ENCODE results near the gene BFSP2. TPM values are rescaled to one million over a fixed set of nuclear protein-coding genes. Genes with fewer than 3 reads are reported as not detected.

The BFSP2 gene
- total RNA-seq, 2 experiments from 2014 or later, result 0.21 TPM; not detected in 1

DNA sequence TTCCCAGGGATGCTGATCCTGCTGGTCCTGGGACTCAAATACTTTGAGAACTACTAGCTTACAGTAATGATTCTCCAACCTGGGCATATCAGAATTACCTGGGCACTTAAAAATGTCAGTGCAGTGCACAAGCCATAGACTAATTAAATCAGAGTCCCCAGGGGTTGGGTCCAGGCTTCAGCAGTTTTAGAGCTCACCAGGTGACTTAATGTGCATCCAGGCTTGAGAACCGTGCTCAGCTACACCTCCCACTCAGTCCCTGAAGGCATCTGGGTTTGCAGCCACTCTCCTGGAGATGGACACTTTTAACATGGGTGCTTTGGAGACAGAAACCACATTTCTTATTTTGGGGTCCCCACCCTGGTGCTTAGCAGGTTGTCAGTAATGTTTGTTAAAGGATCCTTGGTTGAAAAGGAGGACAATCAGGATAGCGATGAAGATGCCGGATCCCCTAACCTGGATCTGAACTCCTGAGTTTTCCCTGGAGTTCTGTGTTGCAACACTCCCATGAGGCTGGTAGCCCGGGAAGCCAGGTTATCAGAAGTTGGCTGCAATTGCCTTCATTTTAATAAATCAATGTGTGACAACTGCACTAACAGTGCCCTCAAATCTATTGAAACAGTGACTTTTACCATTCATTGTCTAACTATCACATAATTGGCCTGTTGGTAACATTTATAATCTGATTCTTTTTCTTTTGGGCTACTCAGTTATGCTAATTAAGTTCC is 48.1 kb downstream of the BFSP2 start:
- no peaks in the 10 kb centered on the region for H3K36me3 Mint-ChIP-seq (ENCODE audit: low read depth)
- peak overlapping the region; percentile 69 for H3K27ac Mint-ChIP-seq
- no peaks in the 10 kb centered on the region for H3K9me3 Mint-ChIP-seq (ENCODE audit: low read depth)
- ChIA-PET POLR2A (interaction anchor here (0.9 to 2.4 kb wide), 5 partner anchors 21 to 127 kb away, joined by 3 to 8 read pairs (median 4); partner anchors contain the start of gene CDV3), CTCF (interaction anchor here (0.6 to 1.3 kb wide), 4 partner anchors 29 to 58 kb away, joined by 3 to 4 read pairs (median 4); no protein-coding TSS in a partner anchor)
- no peak for DNase-seq
- peaks cover 45% of the 10 kb centered on the region for H3K4me1 Mint-ChIP-seq
- intact Hi-C loops (cut with DNase I, micrococcal nuclease), result loop anchor here (1.0 to 10.0 kb wide), 5 partner anchors 27 to 357 kb away; partner anchors contain the start of genes CDV3 (in 1 of the 2) and SRPRB (in 1 of the 2)
- ATAC-seq, result no peak
- no peaks in the 10 kb centered on the region for H3K27me3 Mint-ChIP-seq
- no peak overlapping the region for H3K4me3 Mint-ChIP-seq

DNA sequence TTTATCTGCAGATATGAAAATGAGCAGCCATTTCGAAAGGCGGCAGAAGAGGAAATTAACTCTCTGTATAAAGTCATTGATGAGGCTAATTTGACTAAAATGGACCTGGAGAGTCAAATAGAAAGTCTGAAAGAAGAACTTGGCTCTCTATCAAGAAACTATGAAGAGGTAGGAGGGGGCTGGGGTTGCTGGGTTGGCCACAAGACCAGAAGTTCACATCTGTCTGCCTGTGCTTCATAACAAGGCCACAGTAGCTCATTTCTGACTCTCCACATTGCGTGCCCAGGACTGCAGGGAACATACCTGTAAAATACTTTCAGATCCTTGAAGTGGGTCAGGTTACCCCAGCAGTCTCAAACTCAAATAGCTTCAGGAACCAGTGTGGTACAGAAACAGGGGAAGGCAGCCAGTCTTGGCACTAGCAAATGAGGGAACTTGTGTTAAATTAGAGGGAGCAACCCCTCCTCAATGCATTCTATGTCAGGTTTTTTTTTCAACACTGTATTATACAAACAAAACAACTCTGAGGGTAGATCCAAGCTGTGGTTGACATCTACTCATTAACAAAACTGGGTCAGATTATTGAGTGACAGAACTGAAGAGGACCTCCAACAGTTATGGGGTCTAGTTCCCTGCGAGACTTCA is 48.7 kb downstream of the BFSP2 start:
- intact Hi-C loops (cut with DNase I, micrococcal nuclease), result loop anchor here (1.0 to 10.0 kb wide), 5 partner anchors 27 to 356 kb away; partner anchors contain the start of genes CDV3 (in 1 of the 2) and SRPRB (in 1 of the 2)
- H3K4me1 Mint-ChIP-seq, result peaks cover 38% of the 10 kb centered on the region
- H3K36me3 Mint-ChIP-seq (ENCODE audit: low read depth), result no peaks in the 10 kb centered on the region
- H3K27ac Mint-ChIP-seq, result peak overlapping the region; percentile 69
- no peak overlapping the region for H3K4me3 Mint-ChIP-seq
- H3K9me3 Mint-ChIP-seq (ENCODE audit: low read depth), result no peaks in the 10 kb centered on the region
- ATAC-seq, result peak; percentile 93
- DNase-seq, result peak; percentile 77
- CTCF ChIA-PET, result interaction anchor here (0.5 to 1.3 kb wide), 8 partner anchors 8 to 733 kb away, joined by 3 to 4 read pairs (median 3); no protein-coding TSS in a partner anchor
- POLR2A ChIA-PET, result interaction anchor here (0.6 to 2.4 kb wide), 6 partner anchors 20 to 130 kb away, joined by 3 to 8 read pairs (median 4); partner anchors contain the start of gene CDV3
- H3K27me3 Mint-ChIP-seq, result no peaks in the 10 kb centered on the region

DNA sequence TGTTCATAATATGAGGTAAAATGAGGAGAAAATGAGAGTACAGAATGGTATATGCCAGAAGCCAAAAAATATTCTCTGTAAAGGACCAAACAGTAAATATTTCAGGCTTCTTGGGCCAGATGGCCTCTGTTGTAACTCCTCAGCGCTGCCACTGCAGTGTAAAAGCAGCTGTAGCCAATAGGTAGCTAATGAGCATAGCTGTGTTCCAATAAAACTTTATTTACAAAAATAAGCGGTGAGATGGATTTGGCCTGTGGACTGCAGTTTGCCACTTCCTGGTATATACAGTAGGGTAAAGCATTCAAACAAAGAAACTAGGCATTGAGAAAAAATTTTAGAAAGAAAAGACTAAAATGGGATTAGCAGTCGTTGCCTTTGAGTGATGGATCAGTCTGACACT is 51.5 kb downstream of the BFSP2 start:
- ChIA-PET POLR2A (interaction anchor here (0.8 kb wide), 1 partner anchor 122 kb away, joined by 3 read pairs; the partner anchor contains the start of gene CDV3), CTCF (interaction anchor here (1.1 to 1.2 kb wide), 2 partner anchors 27 to 37 kb away, joined by 3 read pairs; no protein-coding TSS in a partner anchor)
- Mint-ChIP-seq H3K4me1 (peaks cover 24% of the 10 kb centered on the region), H3K4me3 (no peak overlapping the region), H3K36me3 (ENCODE audit: low read depth) (no peaks in the 10 kb centered on the region), H3K27ac (no peak overlapping the region), H3K27me3 (no peaks in the 10 kb centered on the region), H3K9me3 (ENCODE audit: low read depth) (no peaks in the 10 kb centered on the region)
- ATAC-seq, result no peak
- intact Hi-C loops (cut with DNase I, micrococcal nuclease), result no loop called here
- no peak for DNase-seq

DNA sequence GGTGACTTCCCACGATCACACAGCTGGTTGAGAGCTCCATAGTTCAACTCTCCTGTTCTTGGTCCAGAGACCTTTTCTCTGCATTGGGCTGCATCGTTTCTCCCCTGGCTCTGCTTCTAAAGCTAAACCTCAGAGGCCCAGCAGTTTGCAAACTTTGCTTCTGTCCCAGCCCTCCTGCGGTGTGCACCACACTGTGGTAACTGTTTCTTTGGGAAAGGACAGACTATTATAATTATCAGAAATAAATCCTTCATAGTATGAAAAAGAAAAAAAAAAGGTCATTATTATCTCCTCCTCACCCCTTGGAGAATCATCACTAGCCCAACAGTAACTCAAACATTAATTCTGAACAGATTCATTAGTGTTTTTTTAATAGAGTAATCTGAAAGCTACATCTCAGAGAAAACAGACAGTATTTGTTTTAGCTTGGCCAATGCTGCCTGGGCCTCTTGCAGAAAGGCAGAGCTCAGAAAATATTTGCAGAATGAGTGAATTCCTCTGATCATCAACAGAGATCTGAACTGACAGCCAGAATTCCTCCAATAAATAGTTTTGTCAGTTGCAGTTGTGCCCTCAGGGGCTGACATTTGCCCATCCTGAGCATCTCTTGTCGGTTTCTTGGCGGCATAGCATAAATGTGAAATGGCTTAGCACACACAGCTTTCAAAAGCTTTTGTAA is 52.9 kb downstream of the BFSP2 start:
- CTCF ChIA-PET, result interaction anchor here (0.7 to 1.4 kb wide), 4 partner anchors 34 to 126 kb away, joined by 3 to 4 read pairs (median 3); no protein-coding TSS in a partner anchor
- no peak for DNase-seq
- Mint-ChIP-seq H3K4me3 (no peak overlapping the region), H3K9me3 (ENCODE audit: low read depth) (no peaks in the 10 kb centered on the region), H3K36me3 (ENCODE audit: low read depth) (no peaks in the 10 kb centered on the region), H3K27ac (no peak overlapping the region), H3K27me3 (no peaks in the 10 kb centered on the region), H3K4me1 (peaks cover 23% of the 10 kb centered on the region)
- no peak for ATAC-seq
- intact Hi-C loops (cut with DNase I, micrococcal nuclease), result no loop called here
- POLR2A ChIA-PET, result interaction anchor here (0.6 kb wide), 2 partner anchors 22 to 124 kb away, joined by 3 read pairs; no protein-coding TSS in a partner anchor

- Mint-ChIP-seq H3K9me3 (ENCODE audit: low read depth) (no peaks in the 10 kb centered on the region), H3K36me3 (ENCODE audit: low read depth) (no peaks in the 10 kb centered on the region), H3K4me1 (peaks cover 17% of the 10 kb centered on the region), H3K27me3 (no peaks in the 10 kb centered on the region), H3K27ac (no peak overlapping the region), H3K4me3 (no peak overlapping the region)
- no peak for DNase-seq
- ChIA-PET POLR2A (no interaction called here), CTCF (interaction anchor here (0.7 to 1.4 kb wide), 5 partner anchors 8 to 727 kb away, joined by 3 to 4 read pairs (median 3); no protein-coding TSS in a partner anchor)
- ATAC-seq, result no peak
- intact Hi-C loops (cut with DNase I, micrococcal nuclease), result no loop called here
These were observed 53.5 kb downstream of the BFSP2 start for GRCh38 chr3:133453383-133453782.

DNA sequence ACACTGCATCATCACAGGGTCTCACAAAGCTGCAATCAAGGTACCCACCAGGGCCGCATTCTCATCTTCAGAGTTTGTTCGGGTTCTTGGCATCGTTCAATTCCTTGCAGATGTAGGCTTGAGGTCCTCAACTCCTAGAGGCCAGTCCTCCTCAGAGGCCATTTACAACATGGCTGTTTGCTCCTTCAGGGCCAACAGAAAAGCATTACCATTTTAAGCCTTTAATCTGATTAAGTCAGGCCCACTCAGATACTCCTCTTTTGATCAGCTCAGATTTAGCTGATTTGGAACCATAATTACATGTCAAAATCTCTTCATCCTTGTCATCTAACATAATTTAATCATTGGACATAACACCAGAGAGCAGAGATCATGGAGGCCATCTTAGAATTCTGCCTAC is 55.4 kb downstream of the BFSP2 start:
- ChIA-PET POLR2A (no interaction called here), CTCF (interaction anchor here (0.9 kb wide), 1 partner anchor 36 kb away, joined by 3 read pairs; no protein-coding TSS in a partner anchor)
- no peaks in the 10 kb centered on the region for H3K36me3 Mint-ChIP-seq (ENCODE audit: low read depth)
- H3K4me3 Mint-ChIP-seq, result no peak overlapping the region
- ATAC-seq, result no peak
- peaks cover under 1% of the 10 kb centered on the region for H3K4me1 Mint-ChIP-seq
- no peak for DNase-seq
- intact Hi-C loops (cut with DNase I, micrococcal nuclease), result no loop called here
- no peaks in the 10 kb centered on the region for H3K9me3 Mint-ChIP-seq (ENCODE audit: low read depth)
- H3K27ac Mint-ChIP-seq, result no peak overlapping the region
- no peaks in the 10 kb centered on the region for H3K27me3 Mint-ChIP-seq

DNA sequence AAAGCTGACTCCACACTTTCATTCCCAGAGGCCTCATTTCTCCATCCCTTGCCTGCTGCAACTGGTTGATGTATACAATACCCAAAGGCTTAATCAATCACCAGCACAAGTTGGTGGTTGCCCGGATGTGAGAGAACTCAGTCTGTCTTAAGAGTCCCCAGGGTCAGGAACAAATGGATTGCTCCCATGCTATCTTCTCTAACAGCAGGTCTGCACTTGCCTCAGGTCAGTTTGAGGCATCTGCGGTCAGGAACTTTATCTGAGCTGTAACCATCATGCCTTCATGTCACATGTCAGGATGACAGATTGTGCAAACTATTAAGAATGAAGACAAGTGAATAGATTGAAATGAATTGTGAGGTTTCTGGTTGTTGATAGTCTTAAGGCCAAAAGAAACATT is 56.1 kb downstream of the BFSP2 start:
- Mint-ChIP-seq H3K27ac (no peak overlapping the region), H3K27me3 (no peaks in the 10 kb centered on the region), H3K36me3 (ENCODE audit: low read depth) (no peaks in the 10 kb centered on the region), H3K4me3 (no peak overlapping the region), H3K4me1 (peaks cover 6% of the 10 kb centered on the region), H3K9me3 (ENCODE audit: low read depth) (no peaks in the 10 kb centered on the region)
- ChIA-PET CTCF (interaction anchor here (0.9 to 1.0 kb wide), 3 partner anchors 36 to 730 kb away, joined by 3 to 4 read pairs (median 3); no protein-coding TSS in a partner anchor), POLR2A (no interaction called here)
- ATAC-seq, result no peak
- DNase-seq, result no peak
- intact Hi-C loops (cut with DNase I, micrococcal nuclease), result no loop called here

DNA sequence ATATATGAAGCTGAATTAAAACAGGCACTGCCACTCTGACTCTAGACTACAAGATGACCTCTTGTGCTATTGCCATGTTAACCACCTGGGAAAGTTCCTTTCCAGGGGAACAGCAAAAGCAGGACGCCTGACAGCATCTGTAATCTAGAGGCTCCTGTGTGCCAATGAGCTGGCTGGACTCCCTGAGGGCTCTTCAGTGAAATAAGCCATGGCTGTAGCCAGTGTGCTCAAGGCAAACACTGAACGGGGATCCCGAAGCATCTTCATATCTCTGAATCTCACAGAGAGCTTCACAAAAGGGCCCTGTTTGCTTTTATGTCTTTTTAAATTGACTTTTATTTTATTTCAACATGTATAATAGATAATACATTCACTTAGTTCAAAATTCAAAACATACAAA is 57.2 kb downstream of the BFSP2 start:
- ChIA-PET CTCF (interaction anchor here (0.6 to 1.0 kb wide), 6 partner anchors 8 to 731 kb away, joined by 3 to 4 read pairs (median 3); no protein-coding TSS in a partner anchor), POLR2A (no interaction called here)
- no peak overlapping the region for H3K4me3 Mint-ChIP-seq
- no peaks in the 10 kb centered on the region for H3K27me3 Mint-ChIP-seq
- intact Hi-C loops (cut with DNase I, micrococcal nuclease), result no loop called here
- H3K27ac Mint-ChIP-seq, result no peak overlapping the region
- no peaks in the 10 kb centered on the region for H3K36me3 Mint-ChIP-seq (ENCODE audit: low read depth)
- DNase-seq, result no peak
- peaks cover 15% of the 10 kb centered on the region for H3K4me1 Mint-ChIP-seq
- H3K9me3 Mint-ChIP-seq (ENCODE audit: low read depth), result no peaks in the 10 kb centered on the region
- no peak for ATAC-seq

- POLR2A ChIA-PET, result no interaction called here
- DNase-seq (no peak), ATAC-seq (peak; percentile 21)
- Mint-ChIP-seq H3K27me3 (no peaks in the 10 kb centered on the region), H3K4me3 (no peak overlapping the region), H3K9me3 (ENCODE audit: low read depth) (no peaks in the 10 kb centered on the region), H3K27ac (no peak overlapping the region), H3K36me3 (ENCODE audit: low read depth) (no peaks in the 10 kb centered on the region), H3K4me1 (peaks cover 15% of the 10 kb centered on the region)
- intact Hi-C loops (cut with DNase I, micrococcal nuclease), result no loop called here
- CTCF ChIA-PET, result interaction anchor here (0.6 to 2.5 kb wide), 5 partner anchors 9 to 121 kb away, joined by 3 to 7 read pairs (median 4); no protein-coding TSS in a partner anchor
These were observed 57.7 kb downstream of the BFSP2 start for GRCh38 chr3:133457465-133458067.

DNA sequence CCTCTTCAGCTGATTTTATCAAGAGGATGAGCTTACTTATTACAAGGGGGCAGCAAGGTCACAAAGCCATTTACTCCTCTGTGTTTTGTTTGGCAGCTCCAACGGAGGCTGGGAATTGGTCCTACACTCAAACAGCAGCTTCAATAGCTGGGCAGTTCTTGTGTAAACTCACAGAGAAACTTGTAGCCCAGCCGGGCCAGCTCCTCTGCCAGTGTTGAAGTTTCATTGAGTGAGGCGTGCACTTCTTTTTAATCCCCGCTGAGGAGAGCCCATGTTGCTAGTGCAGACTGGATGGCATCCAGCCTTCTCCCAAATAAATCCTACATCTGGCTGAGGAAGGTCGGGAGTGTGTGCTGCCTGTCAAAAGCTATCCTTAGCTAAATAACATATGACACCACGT is 59.5 kb downstream of the BFSP2 start:
- CTCF ChIA-PET, result interaction anchor here (1.2 to 2.5 kb wide), 2 partner anchors 9 to 119 kb away, joined by 4 to 7 read pairs; no protein-coding TSS in a partner anchor
- Mint-ChIP-seq H3K9me3 (ENCODE audit: low read depth) (no peaks in the 10 kb centered on the region), H3K4me3 (no peak overlapping the region), H3K27ac (no peak overlapping the region), H3K36me3 (ENCODE audit: low read depth) (no peaks in the 10 kb centered on the region), H3K27me3 (no peaks in the 10 kb centered on the region), H3K4me1 (peaks cover 29% of the 10 kb centered on the region)
- no peak for ATAC-seq
- no peak for DNase-seq
- intact Hi-C loops (cut with DNase I, micrococcal nuclease), result no loop called here
- POLR2A ChIA-PET, result interaction anchor here (1.8 kb wide), 1 partner anchor 116 kb away, joined by 3 read pairs; no protein-coding TSS in a partner anchor
